HEK293 (cell line): ENCODE data around the gene ATP10A.

Experiments used
- CTCF ChIP-seq: fragments of 450-650 bp; formaldehyde crosslinking; IDR thresholded peaks from 2 replicates; pipeline ENCODE4 v1.5.1; 2016; ENCODE audit warnings: missing biosample characterization, missing genetic modification characterization
- ELK4 ChIP-seq: IDR thresholded peaks from 2 replicates; pipeline ENCODE4 v1.6.1; 2011; ENCODE audit warnings: mild to moderate bottlenecking, low read depth, low read length, borderline replicate concordance
- ZBTB8A ChIP-seq: fragments of 450-650 bp; formaldehyde crosslinking; IDR thresholded peaks from 2 replicates; pipeline ENCODE4 v1.5.1; 2016; ENCODE audit warnings: missing biosample characterization, missing genetic modification characterization
- ZFHX2 ChIP-seq: fragments of 450-650 bp; formaldehyde crosslinking; conservative IDR thresholded peaks from 2 replicates; pipeline ENCODE4 v1.5.1; 2016; ENCODE audit warnings: missing biosample characterization, missing genetic modification characterization
- ZNF302 ChIP-seq: fragments of 450-650 bp; formaldehyde crosslinking; IDR thresholded peaks from 2 replicates; pipeline ENCODE4 v1.5.1; 2016; ENCODE audit warnings: missing biosample characterization, missing genetic modification characterization, low read depth
- ZNF544 ChIP-seq: fragments of 450-650 bp; formaldehyde crosslinking; IDR thresholded peaks from 2 replicates; pipeline ENCODE4 v1.5.0; 2017; ENCODE audit warnings: missing biosample characterization, missing genetic modification characterization

- no peak for TF ChIP-seq ZNF302 (tag by site-specific recombination)
- no peak for TF ChIP-seq CTCF (tag by site-specific recombination)
- TF ChIP-seq ZNF544 (tag by site-specific recombination): no peak
- no peak for TF ChIP-seq ZFHX2 (tag by site-specific recombination)
- TF ChIP-seq ELK4: no peak
- TF ChIP-seq ZBTB8A: no peak
Measured at GRCh38 chr15:25683911-25684310, 179.2 kb downstream of the ATP10A start.
